Heart left ventricle (tissue), 13 donors: ENCODE results near the gene LIMD2.

Experiments used
- CTCF ChIP-seq, 12 donors: fragments of 200-600 bp; sonication (generic) in 4 of 12; IDR thresholded peaks; one replicate each; pipeline versions ENCODE4 v1.5.0 to v1.8.0; 2018 to 2022; ENCODE audit warnings: antibody characterized with exemption in 12 of 12, mild to moderate bottlenecking in 5 of 12
- POLR2A ChIP-seq, 2 donors: fragments of 450-650 bp; IDR thresholded peaks; one replicate each; pipeline ENCODE4 v1.6.1; 2017; ENCODE audit warnings: antibody characterized with exemption in 2 of 2, mild to moderate bottlenecking in 2 of 2, moderate library complexity in 2 of 2
- donor health status: ischemic (EF 13 %, LVEDD 7.1; RV severe dilation, severe dysfunction).
- donor health status: DM: no; HTN: yes; CAD: no.
- donor health status: DM: no; HTN: no; CAD: no.
- donor health status: ischemic (EF 25% LVEDD 6.9; RV normal size, moderate dysfunction).
- donor health status: ischemic (EF 25% LVEDD 5.7; RV mildly dilated, moderate dysfunction).
- donor health status: ischemic (EF 35%, LVEDD 5.7; RV mildly dilated, moderate dysfunction).
- donor health status: nonischemic (EF 11% LVEDD 7.7; RV severe dilation, severe dysfunction).
- donor health status: DM: yes; HTN: yes; CAD: no.
- donor health status: PGD.
- donor health status: ischemic (EF 29% LVEDD 5.4; RV normal size, mild dysfunction).
- donor health status: nonischemic (EF 23%, LVEDD 6.1; RV moderate dilation, normal function).

- TF ChIP-seq CTCF (IDR thresholded peaks at IDR 0.05), result no peak
- TF ChIP-seq POLR2A (IDR thresholded peaks at IDR 0.05), result no peak
Measured at GRCh38 chr17:63716426-63716825, 16.5 kb upstream of the LIMD2 start.
